BJ (cell line): ENCODE results near the gene VRK2. TPM values are rescaled to one million over a fixed set of nuclear protein-coding genes. Genes with fewer than 3 reads are reported as not detected.
A peak's percentile ranks its signal among the peaks of the same experiment; 100 is the strongest.

Experiments
- CTCF ChIA-PET: fragments of 350-600 bp; formaldehyde crosslinking; extraction: SDS; loops from one replicate; lab custom pipeline; 2021; ENCODE audit warnings: antibody characterized with exemption, inconsistent platforms; lab: Yijun Ruan, JAX
- POLR2A ChIA-PET: fragments of 300-600 bp; sonication (Branson Sonifier 250); formaldehyde crosslinking; extraction: SDS; loops from one replicate; lab custom pipeline; 2021; ENCODE audit warnings: antibody characterized with exemption; lab: Charles Lee
- DNase-seq: peaks from one replicate; pipeline ENCODE4 v3.0.0-alpha.2; 2011; ENCODE audit warnings: low read depth
- H3K27me3 ChIP-seq: 2 replicates; pipeline ENCODE4 v1.6.0; 2011; ENCODE audit warnings: low read length; ENCODE audit not compliant: control insufficient read depth, insufficient read depth
- H3K36me3 ChIP-seq: 2 replicates; pipeline ENCODE4 v1.5.1; 2011; ENCODE audit warnings: low read length; ENCODE audit not compliant: control insufficient read depth, insufficient read depth
- H3K4me3 ChIP-seq: 2 replicates; pipeline ENCODE4 v1.5.1; 2011; ENCODE audit warnings: low read depth, mild to moderate bottlenecking, control low read depth, low read length
- CTCF ChIP-seq: IDR thresholded peaks from 2 replicates; pipeline ENCODE4 v1.5.1; 2011; ENCODE audit warnings: low read depth, mild to moderate bottlenecking, control low read depth, inconsistent platforms, low read length, moderate library complexity; ENCODE audit not compliant: insufficient read depth
- polyA minus RNA-seq: library from RNA; depleted of rRNA, polyadenylated mRNA; stranded (reverse); fragments of >200 nt; gene quantifications from 2 replicates; pipeline ENCODE4 v1.2.3, GENCODE V29; 2011; rRNA and poly(A)+ RNA removed
- polyA plus RNA-seq: library from polyadenylated mRNA; depleted of rRNA; stranded (reverse); fragments of >200 nt; gene quantifications from 2 replicates; pipeline ENCODE4 v1.2.3, GENCODE V29; 2011; rRNA removed

Gene VRK2
- polyA plus RNA-seq = 11.9 and 17.9 TPM in 2 replicates
- polyA minus RNA-seq = 6.1 TPM in 2 replicates

DNA sequence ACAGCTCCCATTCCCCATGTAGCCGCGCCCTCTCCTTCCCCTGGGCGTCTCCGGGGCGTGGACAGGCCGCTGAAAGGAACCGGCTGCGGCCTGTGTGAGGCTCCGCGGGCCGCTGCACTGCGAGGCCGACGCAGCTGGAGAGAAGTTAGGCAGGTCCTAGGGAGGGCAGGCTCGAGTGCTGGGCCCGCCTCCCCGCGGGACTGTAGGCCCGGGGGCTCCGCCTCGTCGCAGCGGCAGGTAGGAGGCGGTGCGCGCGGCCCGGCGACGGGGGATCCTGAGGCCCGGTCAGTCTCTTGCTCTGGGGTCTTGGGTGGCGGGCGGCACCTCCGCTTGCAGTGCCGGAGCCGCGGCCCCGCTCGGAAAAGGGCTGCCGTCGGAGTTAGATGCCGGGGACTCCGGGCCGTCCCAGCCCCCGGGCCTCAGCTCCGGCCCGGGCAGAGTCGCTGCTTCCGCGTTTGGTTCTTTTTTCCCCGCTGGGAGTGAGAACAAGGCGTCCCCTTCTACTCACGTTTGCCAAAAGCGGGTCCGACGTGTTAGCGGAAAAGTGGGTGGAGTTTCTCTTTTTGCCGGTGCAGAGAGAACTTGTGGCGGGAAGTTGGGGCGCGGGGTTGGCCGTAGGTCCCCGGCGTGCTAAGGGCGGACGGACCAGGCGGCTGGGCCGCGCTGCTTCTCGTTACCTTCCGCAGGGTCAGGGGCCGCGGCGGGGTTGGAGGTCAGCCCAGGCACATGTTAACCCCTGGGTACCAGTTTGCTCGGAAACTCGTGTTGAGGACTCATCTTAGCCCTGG lies at the start of gene VRK2:
Gene VRK2 (plus strand): TSS at position 222 of the 788 bp plus-strand sequence. CDS start 2,026 bp downstream, outside the sequence.
- Histone ChIP-seq H3K36me3 (no peaks in the 10 kb centered on the region), H3K4me3 (peak within 1 kb of the TSS; percentile 86), H3K27me3 (no peaks in the 10 kb centered on the region)
- DNase-seq = peak; percentile 56
- TF ChIP-seq CTCF = no peak
- ChIA-PET POLR2A (interaction anchor here (0.6 kb wide), 2 partner anchors 73 to 872 kb away, joined by 3 read pairs; no protein-coding TSS in a partner anchor), CTCF (interaction anchor here (0.7 to 1.1 kb wide), 2 partner anchors 15 to 143 kb away, joined by 3 read pairs; no protein-coding TSS in a partner anchor)

- ChIA-PET CTCF (no interaction called here), POLR2A (no interaction called here)
- no peak for TF ChIP-seq CTCF
- no peak overlapping the region for H3K4me3 ChIP-seq
- DNase-seq = no peak
- H3K36me3 ChIP-seq = no peaks in the 10 kb centered on the region
- H3K27me3 ChIP-seq = no peaks in the 10 kb centered on the region
Observed at GRCh38 chr2:58006256-58006951, 40.2 kb upstream of the VRK2 start.

- POLR2A ChIA-PET = no interaction called here
- TF ChIP-seq CTCF = no peak
- H3K36me3 ChIP-seq = no peaks in the 10 kb centered on the region
- no peak for DNase-seq
- no peaks in the 10 kb centered on the region for H3K27me3 ChIP-seq
- CTCF ChIA-PET = no interaction called here
- H3K4me3 ChIP-seq = no peak overlapping the region
Observed at GRCh38 chr2:58006952-58007284, 39.7 kb upstream of the VRK2 start.

GRCh38 chr2:58010599-58010998 lies 36.0 kb upstream of the VRK2 start:
- ChIA-PET CTCF (no interaction called here), POLR2A (no interaction called here)
- Histone ChIP-seq H3K27me3 (no peaks in the 10 kb centered on the region), H3K4me3 (no peak overlapping the region), H3K36me3 (no peaks in the 10 kb centered on the region)
- DNase-seq = no peak
- TF ChIP-seq CTCF = no peak

DNA sequence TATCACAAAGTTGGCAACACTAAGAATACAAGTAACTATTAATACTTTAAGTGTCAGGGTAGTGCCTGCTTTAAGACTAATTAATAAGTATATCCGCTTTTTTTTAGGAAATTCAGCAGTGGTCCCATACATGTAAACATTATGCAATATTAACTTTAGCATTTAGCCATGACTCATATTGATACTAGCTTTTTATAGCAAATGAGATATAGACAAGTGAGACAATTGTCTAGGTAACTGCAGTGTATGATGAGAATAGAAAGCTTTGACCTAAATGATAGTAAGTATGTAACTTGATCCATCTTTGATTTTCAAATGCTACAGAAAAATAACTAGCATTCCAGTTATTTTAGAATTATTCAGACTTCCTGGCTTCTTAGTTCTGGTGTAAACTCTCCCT lies 27.4 kb upstream of the VRK2 start:
- TF ChIP-seq CTCF = no peak
- Histone ChIP-seq H3K4me3 (no peak overlapping the region), H3K36me3 (no peaks in the 10 kb centered on the region), H3K27me3 (no peaks in the 10 kb centered on the region)
- DNase-seq = no peak
- CTCF ChIA-PET = interaction anchor here (1.0 kb wide), 1 partner anchor 209 kb away, joined by 3 read pairs; no protein-coding TSS in a partner anchor
- POLR2A ChIA-PET = no interaction called here
